Measurements from ENCODE around the gene COQ7.

Gene COQ7

GRCh38 chr16:19067349-19068236 lies at the start of gene COQ7:
Gene COQ7 (plus strand): TSS chr16:19067614. CDS start chr16:19067665, 51 bp downstream.
- ChIA-PET CTCF (interaction anchor here (0.6 kb wide), 1 partner anchor 37 kb away, joined by 4 read pairs; no protein-coding TSS in a partner anchor), POLR2A (ENCODE audit: low non-redundant PET) (interaction anchor here (0.5 to 0.7 kb wide), 2 partner anchors 22 to 187 kb away, joined by 3 read pairs; no protein-coding TSS in a partner anchor)
- H3K27ac ChIP-seq: peak within 1 kb of the TSS; percentile 98
- TF ChIP-seq CTCF (conservative IDR thresholded peaks at IDR 0.05; ENCODE audit: low read depth): no peak
- peak; percentile 99 for DNase-seq (ENCODE audit: low spot score)

- POLR2A ChIA-PET (ENCODE audit: low non-redundant PET): no interaction called here
- no peak overlapping the region for H3K27ac ChIP-seq
- CTCF ChIA-PET: interaction anchor here (0.6 kb wide), 1 partner anchor 44 kb away, joined by 3 read pairs; no protein-coding TSS in a partner anchor
- TF ChIP-seq CTCF (conservative IDR thresholded peaks at IDR 0.05; ENCODE audit: low read depth): no peak
- DNase-seq (ENCODE audit: low spot score): no peak
These were observed 46.7 kb upstream of the COQ7 start for GRCh38 chr16:19020689-19021088.

- ChIA-PET CTCF (interaction anchor here (0.8 kb wide), 1 partner anchor 38 kb away, joined by 3 read pairs; the partner anchor contains the start of gene TMC7), POLR2A (ENCODE audit: low non-redundant PET) (no interaction called here)
- TF ChIP-seq CTCF (conservative IDR thresholded peaks at IDR 0.05; ENCODE audit: low read depth): no peak
- no peak for DNase-seq (ENCODE audit: low spot score)
- H3K27ac ChIP-seq: no peak overlapping the region
These were observed 45.7 kb upstream of the COQ7 start for GRCh38 chr16:19021747-19022146.

GRCh38 chr16:19027416-19027815 lies 40.0 kb upstream of the COQ7 start:
- TF ChIP-seq CTCF (conservative IDR thresholded peaks at IDR 0.05; ENCODE audit: low read depth): no peak
- no peak for DNase-seq (ENCODE audit: low spot score)
- CTCF ChIA-PET: interaction anchor here (0.8 kb wide), 1 partner anchor 57 kb away, joined by 8 read pairs; no protein-coding TSS in a partner anchor
- H3K27ac ChIP-seq: no peak overlapping the region
- POLR2A ChIA-PET (ENCODE audit: low non-redundant PET): no interaction called here

GRCh38 chr16:19029980-19030379 lies 37.4 kb upstream of the COQ7 start:
- no peak for DNase-seq (ENCODE audit: low spot score)
- CTCF ChIA-PET: interaction anchor here (0.6 kb wide), 1 partner anchor 38 kb away, joined by 4 read pairs; no protein-coding TSS in a partner anchor
- POLR2A ChIA-PET (ENCODE audit: low non-redundant PET): no interaction called here
- H3K27ac ChIP-seq: no peak overlapping the region
- no peak for TF ChIP-seq CTCF (conservative IDR thresholded peaks at IDR 0.05; ENCODE audit: low read depth)

GRCh38 chr16:19031738-19032137 lies 35.7 kb upstream of the COQ7 start:
- no peak overlapping the region for H3K27ac ChIP-seq
- ChIA-PET CTCF (no interaction called here), POLR2A (ENCODE audit: low non-redundant PET) (interaction anchor here (0.5 kb wide), 1 partner anchor 9 kb away, joined by 3 read pairs; no protein-coding TSS in a partner anchor)
- TF ChIP-seq CTCF (conservative IDR thresholded peaks at IDR 0.05; ENCODE audit: low read depth): no peak
- no peak for DNase-seq (ENCODE audit: low spot score)

Measured in RWPE1 (cell line).